ENCODE results near the gene CRTAC1. TPM values are rescaled to one million over a fixed set of nuclear protein-coding genes. Genes with fewer than 3 reads are reported as not detected.

CRTAC1 gene
- total RNA-seq, 4 donors from 2014 or later, result 0.48 to 1.1 (median 1.0) TPM

DNA sequence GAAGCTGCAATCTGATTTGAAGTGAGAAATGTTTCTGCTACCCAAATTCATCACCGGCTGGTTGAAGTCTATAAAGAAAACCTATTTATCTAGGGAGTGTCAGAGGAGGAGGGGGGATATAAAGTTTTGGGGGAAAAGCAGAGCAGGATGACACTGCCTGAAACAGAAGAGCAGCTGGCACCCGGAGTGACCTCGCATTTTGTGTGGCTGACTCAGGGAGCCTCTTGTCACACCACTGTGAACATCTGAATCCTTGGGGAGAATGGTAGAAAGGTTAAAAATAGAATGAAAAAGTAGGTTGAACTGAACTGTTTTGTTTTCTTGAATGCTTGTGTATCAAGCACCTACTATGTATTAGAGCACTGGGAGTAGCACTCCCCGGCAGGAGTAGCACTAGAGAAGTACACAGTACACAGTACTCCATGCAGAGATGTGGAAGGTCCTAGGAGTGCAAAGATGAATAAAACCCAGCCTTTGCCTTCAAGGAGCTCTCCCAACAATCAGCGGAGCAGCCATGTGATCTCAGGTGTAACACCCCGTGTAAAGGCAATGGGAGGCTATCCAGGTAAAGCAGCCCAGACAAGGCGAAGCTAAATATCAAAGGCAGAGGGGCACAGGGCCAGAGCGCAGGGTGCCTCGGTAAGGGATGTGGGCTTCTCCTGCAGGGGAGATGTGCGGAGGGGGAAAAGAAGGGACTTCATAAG lies 13.5 kb downstream of the CRTAC1 start:
- no peak for DNase-seq (ENCODE audit: low spot score)
- TF ChIP-seq CTCF (IDR thresholded peaks at IDR 0.05), result no peak
- ATAC-seq (ENCODE audit: low FRiP score), result no peak

DNA sequence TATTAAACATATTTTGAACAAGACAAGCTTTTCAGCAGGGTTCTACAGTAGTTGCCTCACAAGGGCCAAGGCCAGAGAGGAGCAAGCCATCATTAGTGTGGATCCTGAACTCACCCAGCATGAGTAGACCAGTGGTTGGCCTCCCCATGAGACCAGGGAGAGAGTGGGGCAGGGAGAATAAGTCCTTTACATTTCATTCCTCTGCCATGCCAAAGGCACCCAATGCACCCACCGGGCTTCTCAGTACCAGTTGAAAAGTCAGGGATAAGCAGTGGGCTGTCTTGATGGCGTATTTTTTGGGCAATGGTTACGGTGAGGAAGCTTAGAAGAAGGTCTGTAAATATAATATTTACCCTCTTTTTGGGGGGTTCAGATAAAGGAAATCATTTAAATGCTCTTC lies 16.6 kb downstream of the CRTAC1 start:
- ATAC-seq (ENCODE audit: low FRiP score), result no peak
- DNase-seq (ENCODE audit: low spot score), result no peak
- TF ChIP-seq CTCF (IDR thresholded peaks at IDR 0.05), result no peak

DNA sequence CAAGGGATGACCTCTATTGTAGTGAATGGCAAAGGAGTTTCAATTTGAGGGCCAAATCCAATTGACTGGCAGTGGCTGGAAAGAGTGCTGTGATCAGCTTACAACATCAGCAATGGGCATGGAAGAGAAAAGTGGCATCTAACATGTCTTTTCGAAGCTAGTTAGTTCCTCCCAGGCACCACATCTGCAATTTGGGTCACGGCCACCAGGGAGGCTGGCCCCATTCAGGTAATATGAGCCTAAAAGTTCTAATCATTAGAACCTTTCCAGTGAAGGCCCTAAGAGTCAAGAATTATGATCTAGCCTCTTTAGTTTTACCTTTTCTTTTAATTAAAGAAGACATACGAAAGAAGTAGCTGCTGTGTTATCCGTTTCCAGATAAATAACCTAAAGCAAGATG lies 17.3 kb downstream of the CRTAC1 start:
- TF ChIP-seq CTCF (IDR thresholded peaks at IDR 0.05), result no peak
- ATAC-seq (ENCODE audit: low FRiP score), result no peak
- no peak for DNase-seq (ENCODE audit: low spot score)

- ATAC-seq (ENCODE audit: low FRiP score) (no peak), DNase-seq (ENCODE audit: low spot score) (no peak)
- no peak for TF ChIP-seq CTCF (IDR thresholded peaks at IDR 0.05)
Observed at GRCh38 chr10:98012644-98013043, 17.8 kb downstream of the CRTAC1 start.

DNA sequence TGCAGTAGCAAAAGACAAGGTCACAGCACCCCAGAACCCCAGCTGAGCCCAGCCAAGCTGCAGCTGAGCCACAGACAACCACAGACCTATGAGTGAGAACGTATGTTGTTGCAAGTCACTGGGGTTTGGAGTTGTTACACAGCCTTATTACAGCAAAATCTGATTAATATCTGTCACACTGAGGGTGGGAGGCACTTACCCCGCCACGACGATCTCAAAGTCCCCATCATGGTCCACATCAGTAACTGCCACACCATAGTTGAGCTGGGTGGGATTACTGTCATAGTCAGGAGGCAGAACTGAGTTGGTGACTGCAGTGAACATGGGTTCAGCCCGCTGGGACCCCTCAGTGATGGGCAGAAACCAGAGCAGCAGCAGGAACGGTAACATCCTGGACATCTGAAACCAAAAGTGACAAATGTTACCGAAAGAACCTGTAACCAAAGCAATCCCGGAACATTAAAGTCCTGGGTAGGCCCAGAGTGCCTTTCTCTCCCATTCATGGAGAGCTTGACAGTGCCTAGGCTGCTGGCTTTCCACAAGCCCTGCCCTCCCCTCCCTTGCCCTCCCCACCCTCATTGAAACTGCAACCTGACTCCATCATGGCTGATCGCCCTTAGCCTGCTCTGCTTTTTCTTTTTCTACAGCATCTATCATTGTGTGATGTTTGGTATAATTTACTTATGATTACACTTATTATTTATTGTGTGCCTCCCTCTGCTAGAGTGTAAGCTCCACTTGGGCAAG lies 19.3 kb downstream of the CRTAC1 start:
- TF ChIP-seq CTCF (IDR thresholded peaks at IDR 0.05), result no peak
- no peak for DNase-seq (ENCODE audit: low spot score)
- ATAC-seq (ENCODE audit: low FRiP score), result no peak

DNA sequence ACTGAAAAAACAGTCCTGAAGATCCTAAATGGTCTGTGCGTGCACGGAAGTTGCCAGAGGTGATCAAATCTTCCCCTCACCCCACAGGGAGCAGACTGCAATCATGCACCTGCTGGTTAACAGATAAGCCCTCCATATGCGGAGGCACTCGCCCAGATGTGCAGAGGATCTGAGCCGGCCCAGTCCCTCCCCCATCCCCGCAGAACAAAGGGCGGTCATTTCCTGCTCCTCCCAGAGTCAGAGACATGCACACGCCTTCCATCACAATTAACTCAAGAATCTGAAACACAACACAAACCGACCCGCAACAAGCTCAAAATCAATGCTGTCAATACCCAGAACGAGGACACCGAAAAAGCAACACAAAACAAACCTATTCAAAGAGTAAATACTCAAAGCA lies 24.2 kb downstream of the CRTAC1 start:
- no peak for TF ChIP-seq CTCF (IDR thresholded peaks at IDR 0.05)
- no peak for DNase-seq (ENCODE audit: low spot score)

GRCh38 chr10:98001736-98002135 lies 28.7 kb downstream of the CRTAC1 start:
- DNase-seq (ENCODE audit: low spot score) (no peak), ATAC-seq (ENCODE audit: low FRiP score) (no peak)
- TF ChIP-seq CTCF (IDR thresholded peaks at IDR 0.05), result no peak

More for the DNA sequence above, 24.2 kb downstream of the CRTAC1 start:
- ATAC-seq (ENCODE audit: low FRiP score), result no peak
